Neural cell (in vitro differentiated cells): Measurements from ENCODE around the gene ZNF248. TPM values are rescaled to one million over a fixed set of nuclear protein-coding genes. Genes with fewer than 3 reads are reported as not detected.

ENCODE experiments used
- H2AFZ ChIP-seq: fragments of 200-600, 300-800 bp; sonication (generic), shearing (Covaris generic); 2 replicates; pipeline ENCODE4 v1.6.0; 2014; ENCODE audit warnings: low read depth, mild to moderate bottlenecking, antibody characterized with exemption, low read length, moderate library complexity
- H3F3A ChIP-seq: fragments of 200-600 bp; shearing (Covaris generic); 2 replicates; pipeline ENCODE4 v1.6.1; 2016; ENCODE audit warnings: mild to moderate bottlenecking, moderate library complexity, mixed read lengths, antibody characterized with exemption, low read length; ENCODE audit not compliant: insufficient read depth, poor library complexity, severe bottlenecking
- H3K27ac ChIP-seq: fragments of 200-600, 300-800 bp; sonication (generic), shearing (Covaris generic); 2 replicates; pipeline ENCODE4 v1.5.1; 2014; ENCODE audit warnings: mild to moderate bottlenecking, low read length, moderate library complexity
- H3K27me3 ChIP-seq: fragments of 300-800, 200-600 bp; sonication (generic), shearing (Covaris generic); 2 replicates; pipeline ENCODE4 v1.6.0; 2014; ENCODE audit warnings: mild to moderate bottlenecking, low read depth, low read length, moderate library complexity; ENCODE audit not compliant: insufficient read depth
- H3K36me3 ChIP-seq: fragments of 300-800, 200-600 bp; sonication (generic), shearing (Covaris generic); 2 replicates; pipeline ENCODE4 v1.5.1; 2014; ENCODE audit warnings: mild to moderate bottlenecking, antibody characterized with exemption, low read length, moderate library complexity; ENCODE audit not compliant: insufficient read depth
- H3K4me2 ChIP-seq: fragments of 300-800, 200-600 bp; sonication (generic), shearing (Covaris generic); 2 replicates; pipeline ENCODE4 v1.6.0; 2014; ENCODE audit warnings: mild to moderate bottlenecking, low read length
- H3K4me3 ChIP-seq: fragments of 300-800, 200-600 bp; sonication (generic), shearing (Covaris generic); 2 replicates; pipeline ENCODE4 v1.5.1; 2014; ENCODE audit warnings: mild to moderate bottlenecking, low read length, moderate library complexity
- H3K79me2 ChIP-seq: fragments of 200-600 bp; shearing (Covaris generic); replicated peaks from 2 replicates; pipeline ENCODE4 v1.6.0; 2014; ENCODE audit warnings: mild to moderate bottlenecking, low read length, moderate library complexity; ENCODE audit not compliant: insufficient read depth
- H3K9ac ChIP-seq: fragments of 300-800, 200-600 bp; sonication (generic), shearing (Covaris generic); 2 replicates; pipeline ENCODE4 v1.6.1; 2016; ENCODE audit warnings: mild to moderate bottlenecking, low read length, mixed read lengths
- H3K9me2 ChIP-seq: fragments of 200-600 bp; shearing (Covaris generic); 2 replicates; pipeline ENCODE4 v1.6.1; 2016; ENCODE audit warnings: mild to moderate bottlenecking, low read length, mixed read lengths; ENCODE audit not compliant: insufficient read depth
- H3K9me3 ChIP-seq: fragments of 200-600, 300-800 bp; sonication (generic), shearing (Covaris generic); 2 replicates; pipeline ENCODE4 v1.6.1; 2016; ENCODE audit warnings: mild to moderate bottlenecking, mixed run types, low read length, moderate library complexity, mixed read lengths
- H4K20me1 ChIP-seq: fragments of 200-600 bp; shearing (Covaris generic); 2 replicates; pipeline ENCODE4 v1.6.1; 2016; ENCODE audit warnings: mild to moderate bottlenecking, mixed run types; ENCODE audit not compliant: insufficient read depth
- CTCF ChIP-seq: fragments of 450-650 bp; IDR thresholded peaks from 2 replicates; pipeline ENCODE4 v1.5.1; 2014; ENCODE audit warnings: antibody characterized with exemption, mild to moderate bottlenecking, moderate library complexity; ENCODE audit not compliant: poor library complexity, severe bottlenecking
- EP300 ChIP-seq: fragments of 450-650 bp; conservative IDR thresholded peaks from 2 replicates; pipeline ENCODE4 v1.6.1; 2014; ENCODE audit warnings: antibody characterized with exemption, mild to moderate bottlenecking, moderate library complexity; ENCODE audit not compliant: poor library complexity, severe bottlenecking
- EZH2 ChIP-seq: fragments of 200-600, 300-800 bp; shearing (Covaris generic), sonication (generic); IDR thresholded peaks from 2 replicates; pipeline ENCODE4 v1.6.1; 2014; ENCODE audit warnings: antibody characterized with exemption, low read length, borderline replicate concordance, mild to moderate bottlenecking; ENCODE audit not compliant: insufficient read depth, poor library complexity, severe bottlenecking
- MXI1 ChIP-seq: fragments of 450-650 bp; conservative IDR thresholded peaks from 2 replicates; pipeline ENCODE4 v1.6.1; 2014; ENCODE audit warnings: antibody characterized with exemption, mild to moderate bottlenecking; ENCODE audit not compliant: poor library complexity, severe bottlenecking
- POLR2AphosphoS5 ChIP-seq: IDR thresholded peaks from 2 replicates; pipeline ENCODE4 v1.6.1; 2012
- RAD21 ChIP-seq: fragments of 450-650 bp; conservative IDR thresholded peaks from 2 replicates; pipeline ENCODE4 v1.6.1; 2014; ENCODE audit warnings: antibody characterized with exemption, mild to moderate bottlenecking, moderate library complexity
- REST ChIP-seq: IDR thresholded peaks from 2 replicates; pipeline ENCODE4 v1.6.1; 2012; ENCODE audit warnings: borderline replicate concordance
- SMC3 ChIP-seq: fragments of 450-650 bp; conservative IDR thresholded peaks from 2 replicates; pipeline ENCODE4 v1.6.1; 2014; ENCODE audit warnings: antibody characterized with exemption, mild to moderate bottlenecking, moderate library complexity; ENCODE audit not compliant: poor library complexity
- TAF1 ChIP-seq: IDR thresholded peaks from 2 replicates; pipeline ENCODE4 v1.6.1; 2012; ENCODE audit warnings: low read depth
- polyA plus RNA-seq: library from polyadenylated mRNA; depleted of rRNA; stranded (reverse); fragments of >200 nt; gene quantifications from 2 replicates; pipeline ENCODE4 v1.2.3, GENCODE V29; 2014

Gene ZNF248
- polyA plus RNA-seq, 1 donor from 2014 or later = 0.24 TPM

- Histone ChIP-seq H3K9me2 (no peaks in the 10 kb centered on the region), H2AFZ (no peak overlapping the region), H3K4me3 (no peak overlapping the region), H3K36me3 (no peaks in the 10 kb centered on the region), H3K27ac (no peak overlapping the region), H4K20me1 (no peaks in the 10 kb centered on the region), H3K9me3 (peaks cover under 1% of the 10 kb centered on the region), H3K9ac (no peak overlapping the region), H3K27me3 (no peaks in the 10 kb centered on the region), H3K79me2 (no peaks in the 10 kb centered on the region), H3K4me2 (no peak overlapping the region), H3F3A (no peaks in the 10 kb centered on the region)
- TF ChIP-seq RAD21 = no peak
Measured at GRCh38 chr10:37896436-37896835, 39.0 kb upstream of the ZNF248 start.

- Histone ChIP-seq H3K27me3 (no peaks in the 10 kb centered on the region), H3K9me2 (no peaks in the 10 kb centered on the region), H3K27ac (no peak overlapping the region), H3K79me2 (no peaks in the 10 kb centered on the region), H4K20me1 (no peaks in the 10 kb centered on the region), H3K4me3 (no peak overlapping the region), H3F3A (no peaks in the 10 kb centered on the region), H3K9me3 (peaks cover 5% of the 10 kb centered on the region), H3K4me2 (no peak overlapping the region), H3K9ac (no peak overlapping the region), H3K36me3 (no peaks in the 10 kb centered on the region), H2AFZ (no peak overlapping the region)
- no peak for TF ChIP-seq EZH2
- no peak for TF ChIP-seq TAF1
- TF ChIP-seq POLR2AphosphoS5 = no peak
- TF ChIP-seq REST = no peak
Measured at GRCh38 chr10:37895674-37896073, 38.3 kb upstream of the ZNF248 start.

- Histone ChIP-seq H3K27me3 (no peaks in the 10 kb centered on the region), H2AFZ (no peak overlapping the region), H3K27ac (no peak overlapping the region), H3K9me2 (no peaks in the 10 kb centered on the region), H3F3A (no peaks in the 10 kb centered on the region), H3K36me3 (no peaks in the 10 kb centered on the region), H3K9me3 (peaks cover 10% of the 10 kb centered on the region), H3K9ac (no peak overlapping the region), H3K4me2 (no peak overlapping the region), H3K4me3 (no peak overlapping the region), H3K79me2 (no peaks in the 10 kb centered on the region), H4K20me1 (no peaks in the 10 kb centered on the region)
- TF ChIP-seq REST (no peak), EZH2 (no peak), EP300 (no peak), RAD21 (no peak), MXI1 (no peak), CTCF (no peak), SMC3 (no peak), TAF1 (no peak), POLR2AphosphoS5 (no peak)
Measured at GRCh38 chr10:37885850-37886249, 28.4 kb upstream of the ZNF248 start.
